IPS-NIHi7 (cell line): ENCODE measurements around the gene BAX.

Experiments used
- DNase-seq: peaks from one replicate; pipeline ENCODE4 v3.0.0; 2012; ENCODE audit warnings: mixed read lengths; ENCODE audit errors: extremely low spot score

The BAX gene

DNA sequence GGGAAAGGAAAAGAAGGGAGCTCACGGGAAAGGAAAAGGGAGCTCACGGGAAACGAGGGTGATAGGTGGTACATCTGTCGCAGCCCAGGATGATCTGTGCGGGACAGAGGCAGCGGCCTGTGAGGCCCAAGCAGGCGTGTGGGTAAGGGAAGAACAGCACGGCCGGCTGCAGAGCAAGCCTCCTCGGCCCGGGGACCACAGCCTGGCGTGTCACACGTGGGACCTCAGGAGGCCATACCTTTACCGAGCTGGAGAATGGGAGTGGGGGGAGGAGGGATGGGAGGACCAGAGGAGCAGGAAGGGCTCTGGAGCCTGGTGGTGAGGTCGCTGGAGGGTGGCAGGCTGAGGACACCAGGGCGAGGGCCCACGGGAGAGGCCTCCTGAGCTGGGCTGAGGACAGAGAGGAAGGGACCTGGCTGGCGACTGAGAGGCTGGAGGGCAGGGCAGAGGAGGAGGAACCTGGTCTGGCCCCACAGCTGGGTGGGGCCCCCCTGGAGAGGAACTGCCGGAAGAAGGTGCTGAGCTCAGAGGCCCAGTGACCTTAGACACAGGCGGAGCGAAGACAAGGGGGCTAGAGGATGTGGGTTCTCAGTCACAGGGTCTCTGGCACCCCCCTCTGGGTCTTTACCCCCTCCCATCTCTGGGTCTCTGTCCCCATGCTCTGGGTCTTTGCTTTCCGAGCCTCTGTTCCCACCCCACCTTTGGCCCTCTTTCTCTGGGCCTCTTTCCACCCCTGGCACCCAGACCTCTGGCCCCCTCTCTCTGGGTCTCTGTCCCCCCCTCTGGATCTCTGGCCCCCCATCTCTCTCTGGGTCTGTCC lies 7.6 kb downstream of the BAX start:
- no peak for DNase-seq

DNA sequence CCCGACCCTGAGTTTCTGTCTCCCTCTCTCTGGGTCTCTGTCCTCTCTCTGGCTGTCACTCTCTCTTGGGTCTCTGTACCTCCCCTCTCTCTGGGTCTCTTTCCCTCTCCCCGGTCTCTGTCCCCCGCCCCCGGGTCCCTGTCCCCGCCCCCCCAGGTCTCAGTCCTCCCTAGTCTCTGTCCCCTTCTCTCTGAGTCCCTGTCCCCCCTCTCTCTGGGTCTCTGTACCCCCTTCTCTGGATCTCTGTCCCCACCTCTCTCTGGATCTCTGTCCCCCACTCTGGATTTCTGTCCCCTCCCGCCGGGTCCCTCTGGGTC lies 8.1 kb downstream of the BAX start:
- no peak for DNase-seq

DNA sequence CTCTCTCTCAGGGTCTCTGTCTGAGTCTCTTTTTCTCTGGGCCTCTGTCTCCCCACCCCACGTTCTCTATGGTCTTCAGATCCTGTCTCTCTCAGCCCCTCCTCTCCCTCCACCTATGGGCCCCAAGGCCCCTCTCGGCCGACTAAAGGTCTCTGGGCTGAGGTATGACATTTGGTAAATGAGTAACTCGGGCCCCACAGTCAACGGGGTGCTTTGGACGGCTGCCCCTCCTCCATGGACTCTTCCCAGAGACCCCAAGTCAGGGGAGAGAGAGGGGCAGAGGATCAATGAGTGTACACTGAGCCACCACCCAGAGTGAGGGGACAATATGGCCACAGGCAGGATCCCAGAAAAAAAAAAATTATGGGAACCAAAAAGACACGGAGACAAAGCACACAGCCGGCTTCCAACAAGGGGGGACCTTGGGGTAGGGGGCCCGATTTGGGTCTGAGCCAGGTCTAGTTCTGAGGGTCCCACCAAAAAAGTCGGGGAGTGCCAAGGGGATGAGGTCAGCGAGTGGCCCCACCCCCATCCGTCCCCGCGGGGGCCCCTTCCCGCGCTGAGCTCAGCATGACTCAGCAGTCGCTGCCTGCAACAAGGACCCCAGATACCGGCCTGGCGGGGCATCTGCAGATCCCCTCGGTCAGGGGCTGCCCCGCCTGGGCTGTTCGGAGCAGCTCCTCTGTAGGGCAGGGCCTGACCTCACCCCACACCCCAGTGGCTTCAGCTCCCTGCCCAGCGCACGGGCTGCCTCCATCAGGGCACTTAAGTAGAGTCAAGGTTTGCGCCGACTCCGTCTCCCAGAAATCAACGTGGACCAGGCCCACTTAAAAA lies 8.9 kb downstream of the BAX start:
- DNase-seq = peak; percentile 85

DNA sequence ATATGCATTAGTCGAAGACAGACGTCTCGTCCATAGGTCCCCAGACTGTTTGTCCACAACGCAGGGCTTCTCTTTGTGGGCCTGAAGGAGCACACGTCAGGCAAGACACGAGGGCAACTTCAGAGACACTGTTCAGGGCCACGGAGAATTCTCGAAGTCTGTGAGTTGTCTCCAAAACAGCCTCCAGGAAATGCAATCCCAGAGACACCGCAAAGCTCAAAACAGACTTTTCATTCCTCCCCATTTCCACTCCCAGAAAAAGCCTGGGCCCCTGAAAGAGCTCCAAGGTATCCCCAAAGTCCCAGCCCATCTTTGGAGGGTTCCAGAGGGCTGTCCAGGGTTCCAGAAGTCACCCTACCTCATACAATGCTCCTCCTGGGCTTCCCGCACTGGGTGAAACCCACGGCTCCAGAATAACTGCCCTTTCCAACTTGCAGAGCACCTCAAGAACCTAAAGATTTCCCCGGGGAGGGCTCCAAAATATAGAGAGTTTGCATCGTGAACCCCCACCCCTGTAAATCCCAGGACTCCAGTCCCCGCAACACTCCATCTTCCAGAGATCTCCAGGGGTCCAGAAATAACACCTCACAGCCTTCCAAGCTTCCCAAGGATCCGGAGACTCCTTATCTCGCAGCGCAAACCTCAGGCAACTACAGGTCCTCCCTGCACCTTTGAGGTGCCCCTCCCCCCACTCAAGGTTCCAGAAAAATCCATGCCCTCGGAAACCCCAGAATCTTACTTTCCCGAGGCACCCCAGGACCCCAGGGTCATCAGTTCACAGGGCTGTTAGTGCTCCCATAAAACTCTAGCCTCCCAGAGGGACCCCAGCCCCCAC lies 9.7 kb downstream of the BAX start:
- DNase-seq = peak; percentile 34

DNA sequence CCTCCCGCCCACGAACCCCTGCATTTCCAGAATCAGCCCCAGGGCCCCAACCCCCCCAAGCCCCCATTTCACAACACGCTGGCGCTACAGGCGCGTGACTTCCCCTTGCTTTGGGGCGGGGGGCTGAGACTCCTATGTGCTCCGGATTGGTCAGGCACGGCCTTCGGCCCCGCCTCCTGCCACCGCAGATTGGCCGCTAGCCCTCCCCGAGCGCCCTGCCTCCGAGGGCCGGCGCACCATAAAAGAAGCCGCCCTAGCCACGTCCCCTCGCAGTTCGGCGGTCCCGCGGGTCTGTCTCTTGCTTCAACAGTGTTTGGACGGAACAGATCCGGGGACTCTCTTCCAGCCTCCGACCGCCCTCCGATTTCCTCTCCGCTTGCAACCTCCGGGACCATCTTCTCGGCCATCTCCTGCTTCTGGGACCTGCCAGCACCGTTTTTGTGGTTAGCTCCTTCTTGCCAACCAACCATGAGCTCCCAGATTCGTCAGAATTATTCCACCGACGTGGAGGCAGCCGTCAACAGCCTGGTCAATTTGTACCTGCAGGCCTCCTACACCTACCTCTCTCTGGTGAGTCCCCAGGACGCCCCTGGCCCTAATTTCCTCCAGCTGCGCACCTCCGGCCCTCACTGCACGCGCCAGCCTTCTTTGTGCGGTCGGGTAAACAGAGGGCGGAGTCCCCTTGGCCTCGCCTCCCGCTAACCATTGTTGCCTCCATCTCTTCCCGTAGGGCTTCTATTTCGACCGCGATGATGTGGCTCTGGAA lies 10.5 kb downstream of the BAX start, which contains the start of gene FTL:
TSS of gene FTL (plus strand) at position 270 of the 766 bp plus-strand sequence. CDS start at position 469, 199 bp downstream.
- DNase-seq = peak; percentile 96

DNA sequence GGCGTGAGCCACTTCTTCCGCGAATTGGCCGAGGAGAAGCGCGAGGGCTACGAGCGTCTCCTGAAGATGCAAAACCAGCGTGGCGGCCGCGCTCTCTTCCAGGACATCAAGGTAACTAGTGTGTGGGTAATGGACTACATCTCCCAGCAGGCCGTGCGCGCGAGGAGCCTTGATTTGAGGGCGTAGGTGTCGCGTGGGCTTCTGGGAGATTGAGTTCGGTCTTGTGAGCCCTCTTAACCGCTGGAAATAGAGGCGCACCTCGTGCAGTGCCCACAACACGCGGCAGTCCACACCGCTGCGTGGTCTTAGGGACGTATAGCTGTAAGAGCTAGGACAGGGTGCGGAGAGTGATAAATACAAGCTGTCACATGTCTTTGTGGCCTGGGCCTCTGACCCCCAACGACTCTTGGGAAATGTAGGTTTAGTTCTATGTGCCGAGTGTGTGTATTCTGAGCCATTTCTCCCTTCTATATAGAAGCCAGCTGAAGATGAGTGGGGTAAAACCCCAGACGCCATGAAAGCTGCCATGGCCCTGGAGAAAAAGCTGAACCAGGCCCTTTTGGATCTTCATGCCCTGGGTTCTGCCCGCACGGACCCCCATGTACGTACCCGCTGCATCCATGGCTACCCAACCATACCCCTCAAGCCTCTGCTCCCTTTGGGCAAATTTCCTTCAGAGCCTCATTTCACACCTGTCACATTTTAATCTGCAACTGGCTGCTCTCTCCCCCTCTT lies 11.3 kb downstream of the BAX start:
- peak; percentile 57 for DNase-seq

DNA sequence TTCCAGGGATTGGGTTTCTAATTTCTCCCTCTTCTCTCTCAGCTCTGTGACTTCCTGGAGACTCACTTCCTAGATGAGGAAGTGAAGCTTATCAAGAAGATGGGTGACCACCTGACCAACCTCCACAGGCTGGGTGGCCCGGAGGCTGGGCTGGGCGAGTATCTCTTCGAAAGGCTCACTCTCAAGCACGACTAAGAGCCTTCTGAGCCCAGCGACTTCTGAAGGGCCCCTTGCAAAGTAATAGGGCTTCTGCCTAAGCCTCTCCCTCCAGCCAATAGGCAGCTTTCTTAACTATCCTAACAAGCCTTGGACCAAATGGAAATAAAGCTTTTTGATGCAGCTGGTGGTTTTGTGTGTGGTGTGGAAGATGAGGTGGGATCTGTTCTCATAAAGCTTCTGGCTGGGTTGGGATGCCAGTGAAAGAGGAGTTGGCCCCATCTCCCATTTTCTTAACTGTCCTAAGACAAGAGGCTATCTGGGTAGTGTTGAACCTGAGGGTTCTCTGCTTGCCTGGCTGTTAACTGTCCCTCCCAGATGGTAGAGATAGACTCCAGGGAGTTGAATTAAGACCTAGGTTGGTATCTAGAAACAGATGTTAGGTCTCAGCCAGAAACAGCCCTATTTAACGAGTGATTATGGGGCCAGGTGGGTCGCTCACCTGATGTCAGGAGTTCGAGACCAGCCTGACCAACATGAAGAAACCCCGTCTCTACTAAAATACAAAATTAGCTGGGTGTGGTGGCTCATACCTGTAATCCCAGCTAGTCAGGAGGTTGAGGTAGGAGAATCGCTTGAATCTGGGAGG lies 12.1 kb downstream of the BAX start:
- no peak for DNase-seq

DNA sequence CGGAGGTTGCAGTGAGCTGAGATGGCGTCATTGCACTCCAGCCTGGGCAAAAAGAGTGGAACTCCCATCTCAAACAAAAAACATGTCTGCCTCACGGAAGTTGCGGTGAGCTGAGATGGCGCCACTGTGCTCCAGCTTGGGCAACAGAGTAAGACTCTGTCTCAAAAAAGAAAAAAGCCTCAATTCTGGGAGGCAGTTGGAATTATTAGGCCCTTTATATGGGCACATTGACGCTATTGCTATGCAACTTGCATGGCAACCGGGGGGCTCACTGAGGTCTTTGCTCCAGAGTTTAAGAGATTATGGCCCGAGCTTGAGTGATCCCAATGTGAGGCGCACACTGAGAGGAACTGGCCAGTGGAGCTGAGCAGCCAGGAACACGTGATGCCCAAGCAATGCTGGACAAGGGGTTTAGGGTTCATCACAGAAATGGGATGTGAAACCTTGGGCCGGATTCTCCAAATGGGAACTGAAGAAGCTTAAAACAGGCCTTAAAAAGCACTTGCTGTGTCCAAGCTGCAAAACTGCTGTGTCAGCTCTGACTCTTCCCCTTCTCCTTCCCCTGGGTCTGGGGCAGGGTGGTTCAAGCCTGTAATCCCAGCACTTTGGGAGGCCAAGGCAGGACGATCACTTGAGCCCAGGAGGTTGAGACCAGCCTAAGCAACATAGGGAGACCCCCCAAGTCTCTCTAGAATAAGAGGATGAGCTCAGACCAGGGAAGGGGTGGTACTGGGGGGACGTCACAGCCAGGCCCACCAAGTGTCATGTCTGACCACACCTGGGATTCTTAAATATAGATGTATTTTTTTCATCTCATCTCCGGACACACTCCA lies 12.9 kb downstream of the BAX start:
- no peak for DNase-seq

DNA sequence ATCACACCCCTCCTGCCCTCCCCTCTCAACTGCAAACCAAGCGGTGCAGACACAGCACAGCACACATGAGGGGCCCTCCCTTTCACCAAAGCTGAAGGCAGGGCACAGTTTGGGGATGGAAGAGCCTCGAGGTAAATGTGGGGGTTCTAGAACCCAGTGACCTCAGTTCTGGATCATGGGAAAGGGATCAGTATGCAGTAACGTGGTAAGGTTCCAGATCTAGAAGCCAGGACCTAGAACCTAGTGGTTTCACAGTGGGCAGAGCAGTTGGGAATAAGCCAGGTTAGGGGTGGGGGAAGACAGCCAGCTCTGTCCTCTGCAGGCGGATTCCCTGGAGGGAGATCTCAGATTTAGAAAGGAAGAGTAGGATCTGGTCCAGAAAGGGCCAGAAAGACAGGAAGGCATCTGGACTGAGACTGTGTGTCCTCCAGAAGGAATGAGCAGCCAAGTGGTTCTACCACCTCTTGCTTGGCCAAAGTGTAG lies 13.5 kb downstream of the BAX start:
- no peak for DNase-seq

DNA sequence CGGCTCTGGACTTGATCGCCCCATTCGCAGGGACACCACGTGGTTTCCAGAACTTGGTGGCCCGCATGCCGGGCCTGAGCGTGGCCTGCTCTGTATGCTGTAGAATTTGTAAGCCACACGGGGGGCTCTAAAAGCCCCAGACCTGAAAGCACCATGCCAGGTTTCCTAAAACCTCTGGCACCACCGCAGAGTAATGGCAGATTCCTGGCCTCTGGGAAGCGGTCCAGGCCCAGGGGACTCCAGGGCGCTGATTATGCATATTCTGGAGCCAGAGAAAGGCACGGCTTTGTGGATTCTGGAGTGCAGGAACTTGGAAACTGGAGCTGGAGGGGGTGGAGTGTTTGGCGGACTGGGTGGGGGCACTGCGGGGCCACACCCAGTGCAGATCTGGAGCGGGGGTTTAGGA lies 14.1 kb downstream of the BAX start:
- DNase-seq = no peak

DNA sequence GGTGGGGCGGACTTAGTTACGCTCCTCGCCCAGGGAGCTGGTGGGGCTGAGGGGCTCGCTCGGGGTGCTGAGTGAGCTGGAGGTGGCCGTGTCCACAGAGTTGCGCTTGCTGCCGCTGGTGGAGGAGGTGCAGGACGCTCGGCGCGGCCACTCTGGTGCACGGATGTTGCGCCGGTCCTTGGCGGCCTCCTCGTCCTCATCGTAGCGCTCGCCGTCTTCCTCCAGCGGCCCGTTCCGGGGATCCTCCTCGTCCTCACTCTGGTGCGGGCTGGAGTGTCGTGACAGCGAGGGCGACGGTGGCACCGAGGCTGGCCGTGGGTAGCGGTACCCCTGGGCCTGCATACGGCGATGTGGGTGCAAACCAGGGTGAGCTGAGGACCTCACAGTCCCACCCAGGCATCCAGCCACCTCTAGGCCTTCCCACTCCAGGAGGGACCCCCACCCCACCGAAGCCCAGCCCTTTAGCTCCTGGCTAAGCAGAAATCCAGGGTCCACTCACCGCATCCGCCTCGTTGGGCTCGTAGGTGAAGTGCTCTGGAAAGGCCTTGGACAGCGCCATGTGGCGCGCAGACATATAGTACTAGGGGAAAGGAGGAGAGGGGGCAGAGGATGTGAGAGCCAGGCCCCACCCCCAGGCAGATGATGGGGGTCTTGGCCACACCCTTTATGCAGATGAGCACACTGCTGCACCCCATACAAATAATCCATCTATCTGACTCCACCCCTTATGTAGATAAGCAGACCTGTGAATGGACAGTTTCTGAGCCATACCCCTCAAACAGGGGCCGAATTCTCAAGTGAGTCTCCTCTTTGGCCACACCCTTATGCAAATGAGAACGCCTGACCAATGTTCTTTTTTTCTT lies 14.8 kb downstream of the BAX start:
- DNase-seq = no peak

DNA sequence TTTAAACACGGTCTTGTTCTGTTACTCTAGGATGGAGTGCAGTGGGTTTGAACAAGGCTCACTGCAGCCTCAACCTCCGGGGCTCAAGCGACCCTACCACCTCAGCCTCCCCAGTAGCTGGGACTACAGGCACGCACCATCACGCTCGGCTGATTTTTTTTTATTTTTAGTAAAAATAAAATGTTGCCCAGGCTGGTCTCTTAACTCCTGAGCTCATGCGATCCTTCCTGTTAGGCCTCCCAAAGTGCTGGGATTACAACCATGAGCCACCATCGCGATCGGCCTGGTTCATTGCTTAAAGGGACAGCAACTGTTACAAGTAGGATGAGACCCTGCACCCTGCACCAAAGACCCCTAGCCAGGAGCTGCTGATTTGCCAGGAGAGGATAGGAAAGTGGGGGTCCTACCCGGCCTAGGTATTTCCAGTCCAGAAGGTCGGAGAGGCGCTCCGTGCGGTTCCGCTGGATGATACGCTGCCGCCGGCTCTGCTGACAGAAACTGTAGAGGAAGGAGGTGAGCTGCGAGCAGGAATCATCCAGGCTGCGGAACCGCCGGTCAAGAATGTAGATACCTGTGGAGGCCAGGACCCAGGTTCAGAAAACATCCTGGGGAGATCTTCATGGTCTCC lies 15.6 kb downstream of the BAX start:
- DNase-seq = no peak

DNA sequence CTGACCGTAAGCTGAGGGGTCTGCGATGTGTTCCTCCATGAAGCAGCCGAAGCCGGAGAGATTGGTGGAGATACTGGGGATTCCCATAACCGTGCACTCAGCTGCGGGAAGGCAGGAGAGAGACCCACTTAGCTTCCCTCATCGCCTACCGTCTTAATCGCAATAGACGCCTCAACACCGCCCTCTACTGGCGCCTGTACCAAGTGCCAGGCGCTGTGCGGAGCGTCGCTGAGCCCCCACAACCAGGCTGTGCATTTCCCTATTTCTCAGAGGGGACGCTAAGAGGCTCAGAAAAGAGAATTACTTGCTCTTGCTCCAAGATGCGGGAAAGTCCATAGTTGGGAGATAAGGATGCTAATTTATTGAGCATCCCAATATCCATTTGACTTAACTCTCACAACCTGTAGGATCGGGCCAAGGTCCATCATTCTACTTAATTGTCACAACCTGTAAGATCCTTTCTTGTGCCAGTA lies 16.3 kb downstream of the BAX start:
- DNase-seq = peak; percentile 88

DNA sequence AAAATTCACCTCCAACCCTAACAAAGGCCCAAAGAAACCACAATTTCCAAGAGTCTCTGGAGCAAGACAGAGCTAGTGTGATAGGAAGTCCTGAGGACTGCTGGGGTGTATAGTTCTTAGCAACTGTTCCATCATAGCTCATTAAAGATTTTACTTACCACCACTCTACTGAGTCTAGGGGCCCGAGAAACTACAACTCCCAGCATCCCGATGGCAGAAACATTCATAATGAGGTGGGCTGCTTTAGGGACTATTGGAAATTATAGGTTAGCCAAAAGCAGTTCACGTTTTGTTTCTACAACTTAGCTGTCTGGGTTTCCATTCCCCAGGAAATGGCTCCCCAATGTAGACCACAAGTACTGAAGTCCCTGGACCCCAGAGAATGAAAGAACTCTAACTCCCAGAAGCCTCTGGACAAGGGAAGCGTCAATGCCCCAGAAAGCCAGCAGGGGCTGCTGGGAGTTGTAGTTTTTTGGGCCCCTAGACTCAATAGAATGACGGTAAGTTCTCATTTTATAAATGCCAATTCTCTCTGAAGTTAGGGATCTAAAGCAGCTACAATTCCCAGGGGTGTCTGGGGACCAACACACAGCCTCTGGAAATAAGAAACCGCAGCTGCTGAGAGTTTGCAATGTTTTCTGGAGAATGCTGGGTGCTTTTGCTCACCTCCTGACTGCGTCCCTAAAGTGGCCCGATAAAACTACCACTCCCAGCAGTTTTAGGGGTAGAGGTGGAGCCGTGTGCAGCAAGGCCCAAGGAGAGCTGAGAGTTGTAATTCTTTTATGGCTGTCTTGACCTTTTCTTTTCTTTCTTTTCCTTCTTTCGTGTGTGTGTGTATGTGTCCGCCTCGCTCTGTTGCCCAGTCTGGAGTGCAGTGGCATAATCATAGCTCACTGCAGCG lies 21.5 kb downstream of the BAX start:
- DNase-seq = peak; percentile 60

DNA sequence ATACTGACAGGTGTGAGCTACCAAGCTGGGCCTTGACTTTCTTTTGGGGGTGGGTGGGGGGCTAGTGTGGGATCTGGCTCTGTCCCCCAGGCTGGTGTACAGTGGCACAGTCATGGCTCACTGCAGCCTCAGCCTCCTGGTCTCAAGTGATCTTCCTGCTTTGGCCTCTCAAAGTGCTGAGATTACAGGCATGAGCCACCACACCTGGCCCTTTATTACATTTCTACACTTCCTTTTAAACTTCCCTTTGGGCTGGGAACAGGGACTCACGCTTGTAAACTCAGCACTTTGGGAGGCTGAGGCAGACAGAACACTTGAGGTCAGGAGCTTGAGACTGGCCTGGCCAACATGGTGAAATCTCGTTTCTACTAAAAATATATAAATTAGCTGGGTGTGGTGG lies 22.4 kb downstream of the BAX start:
- DNase-seq = no peak

DNA sequence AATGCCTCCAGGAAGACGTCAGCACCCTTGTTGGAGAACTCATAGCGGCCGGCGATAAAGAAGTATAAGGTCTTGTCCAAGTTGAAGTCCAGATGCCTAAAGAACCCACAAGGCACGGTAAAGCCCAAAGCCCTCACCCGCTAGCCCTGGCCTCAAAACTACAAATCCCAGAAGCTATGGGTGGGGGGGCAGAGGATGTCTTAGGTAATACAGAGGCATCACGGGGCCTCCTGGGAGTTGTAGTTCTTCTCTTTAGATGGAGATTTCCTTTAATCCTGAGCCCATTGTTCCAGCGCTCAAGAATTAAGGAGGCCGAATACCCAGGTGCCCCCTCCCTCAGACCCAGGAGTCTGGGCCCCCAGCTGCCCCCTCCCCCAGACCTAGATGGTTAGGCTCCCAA lies 27.6 kb downstream of the BAX start:
- no peak for DNase-seq
